Transverse colon (tissue), 3 donors: Measurements from ENCODE around the gene NRCAM.

ENCODE experiments used
- EP300 ChIP-seq: sonication (generic); formaldehyde crosslinking; IDR thresholded peaks from one replicate; pipeline ENCODE4 v1.6.1; 2017; ENCODE audit warnings: antibody characterized with exemption, low read depth
- POLR2A ChIP-seq: fragments of 450-650 bp; IDR thresholded peaks from one replicate; pipeline ENCODE4 v1.6.1; 2016; ENCODE audit warnings: antibody characterized with exemption, mild to moderate bottlenecking, moderate library complexity
- TF ChIP-seq, protein P1 (sequence below), 5 experiments: fragments of 200-600 bp in 3 of 5; fragments of 450-650 bp in 2 of 5; sonication (generic) in 3 of 5; IDR thresholded peaks; 1 replicate in 2 of 5; 2 replicates in 3 of 5; pipeline ENCODE4 v1.5.1; 2016 to 2017; ENCODE audit warnings: antibody characterized with exemption in 5 of 5, inconsistent platforms in 3 of 5, mild to moderate bottlenecking in 2 of 5, moderate library complexity in 1 of 5

DNA sequence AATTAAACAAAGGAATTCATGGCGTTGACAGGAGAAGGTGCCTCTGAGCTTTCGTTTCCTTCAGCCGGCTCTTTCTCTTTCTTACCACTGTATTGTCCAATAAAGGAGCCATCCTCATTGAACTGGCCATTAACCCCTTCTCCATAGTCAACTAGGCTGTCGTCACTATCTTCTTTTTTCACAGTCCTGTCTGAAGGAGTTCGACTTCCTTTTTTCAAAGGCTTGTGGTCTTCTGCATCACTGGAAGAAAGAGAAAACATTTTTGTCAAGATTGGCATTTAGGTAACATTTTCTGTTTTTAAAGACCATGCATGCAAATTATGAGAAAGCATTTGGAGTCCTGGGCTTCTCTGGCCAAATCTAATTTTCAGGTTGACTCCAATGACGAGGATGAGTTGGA, 306.3 kb downstream of the NRCAM start:
- TF ChIP-seq, protein P1, sequence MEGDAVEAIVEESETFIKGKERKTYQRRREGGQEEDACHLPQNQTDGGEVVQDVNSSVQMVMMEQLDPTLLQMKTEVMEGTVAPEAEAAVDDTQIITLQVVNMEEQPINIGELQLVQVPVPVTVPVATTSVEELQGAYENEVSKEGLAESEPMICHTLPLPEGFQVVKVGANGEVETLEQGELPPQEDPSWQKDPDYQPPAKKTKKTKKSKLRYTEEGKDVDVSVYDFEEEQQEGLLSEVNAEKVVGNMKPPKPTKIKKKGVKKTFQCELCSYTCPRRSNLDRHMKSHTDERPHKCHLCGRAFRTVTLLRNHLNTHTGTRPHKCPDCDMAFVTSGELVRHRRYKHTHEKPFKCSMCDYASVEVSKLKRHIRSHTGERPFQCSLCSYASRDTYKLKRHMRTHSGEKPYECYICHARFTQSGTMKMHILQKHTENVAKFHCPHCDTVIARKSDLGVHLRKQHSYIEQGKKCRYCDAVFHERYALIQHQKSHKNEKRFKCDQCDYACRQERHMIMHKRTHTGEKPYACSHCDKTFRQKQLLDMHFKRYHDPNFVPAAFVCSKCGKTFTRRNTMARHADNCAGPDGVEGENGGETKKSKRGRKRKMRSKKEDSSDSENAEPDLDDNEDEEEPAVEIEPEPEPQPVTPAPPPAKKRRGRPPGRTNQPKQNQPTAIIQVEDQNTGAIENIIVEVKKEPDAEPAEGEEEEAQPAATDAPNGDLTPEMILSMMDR (IDR thresholded peaks at IDR 0.05), result no peak
- TF ChIP-seq POLR2A (no peak), EP300 (no peak)
